ENCODE data around the gene SLC4A4.

The SLC4A4 gene

DNA sequence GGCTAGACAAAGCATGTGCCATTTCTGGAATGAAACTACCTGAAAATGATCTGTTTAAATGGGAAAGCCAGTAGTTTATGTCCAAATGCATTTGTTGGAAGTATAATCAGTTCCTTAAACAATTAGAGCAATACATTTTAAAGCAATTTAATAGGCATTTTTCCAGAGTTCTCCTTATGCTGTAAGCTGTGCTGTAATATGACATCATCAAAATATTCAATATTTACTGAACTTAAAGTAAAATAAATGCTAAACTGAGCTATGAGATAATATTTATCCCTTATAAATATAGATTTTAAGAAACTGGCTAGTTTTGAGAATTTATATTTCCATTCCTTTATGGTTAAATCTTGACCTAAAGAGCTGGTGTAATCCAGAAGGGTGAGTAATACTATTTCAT, 7.9 kb downstream of the SLC4A4 start:
- TF ChIP-seq, protein P1, sequence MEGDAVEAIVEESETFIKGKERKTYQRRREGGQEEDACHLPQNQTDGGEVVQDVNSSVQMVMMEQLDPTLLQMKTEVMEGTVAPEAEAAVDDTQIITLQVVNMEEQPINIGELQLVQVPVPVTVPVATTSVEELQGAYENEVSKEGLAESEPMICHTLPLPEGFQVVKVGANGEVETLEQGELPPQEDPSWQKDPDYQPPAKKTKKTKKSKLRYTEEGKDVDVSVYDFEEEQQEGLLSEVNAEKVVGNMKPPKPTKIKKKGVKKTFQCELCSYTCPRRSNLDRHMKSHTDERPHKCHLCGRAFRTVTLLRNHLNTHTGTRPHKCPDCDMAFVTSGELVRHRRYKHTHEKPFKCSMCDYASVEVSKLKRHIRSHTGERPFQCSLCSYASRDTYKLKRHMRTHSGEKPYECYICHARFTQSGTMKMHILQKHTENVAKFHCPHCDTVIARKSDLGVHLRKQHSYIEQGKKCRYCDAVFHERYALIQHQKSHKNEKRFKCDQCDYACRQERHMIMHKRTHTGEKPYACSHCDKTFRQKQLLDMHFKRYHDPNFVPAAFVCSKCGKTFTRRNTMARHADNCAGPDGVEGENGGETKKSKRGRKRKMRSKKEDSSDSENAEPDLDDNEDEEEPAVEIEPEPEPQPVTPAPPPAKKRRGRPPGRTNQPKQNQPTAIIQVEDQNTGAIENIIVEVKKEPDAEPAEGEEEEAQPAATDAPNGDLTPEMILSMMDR (IDR thresholded peaks at IDR 0.05; ENCODE audit: borderline replicate concordance, control extremely low read depth, extremely low read depth, insufficient read depth, missing control alignments): no peak
- DNase-seq (ENCODE audit: low spot score): no peak
- in situ Hi-C loops (cut with MboI; ENCODE audit: low sequenced_read_pairs, unreplicated experiment): no loop called here

DNA sequence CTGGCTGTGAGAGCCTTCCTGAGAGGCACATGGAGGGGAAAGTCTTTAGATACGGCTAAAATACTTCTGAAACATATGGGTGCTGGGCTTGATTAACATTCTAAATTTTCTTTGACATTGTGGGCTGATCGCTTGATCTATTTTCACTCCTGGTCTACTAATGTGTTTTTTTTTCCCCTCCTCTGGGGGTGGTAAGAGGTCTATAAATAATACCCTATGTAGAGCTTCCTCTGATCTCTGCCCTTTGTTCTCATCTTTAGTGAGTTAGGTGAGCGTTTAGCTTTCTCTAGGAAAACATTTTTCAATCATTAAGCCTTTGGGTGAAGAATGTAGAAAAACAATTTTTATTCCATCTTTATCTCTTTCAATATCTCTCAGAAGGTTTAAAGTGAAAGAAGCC, 9.8 kb downstream of the SLC4A4 start:
- DNase-seq (ENCODE audit: low spot score): no peak
- TF ChIP-seq, protein P1 (IDR thresholded peaks at IDR 0.05; ENCODE audit: borderline replicate concordance, control extremely low read depth, extremely low read depth, insufficient read depth, missing control alignments): no peak

DNA sequence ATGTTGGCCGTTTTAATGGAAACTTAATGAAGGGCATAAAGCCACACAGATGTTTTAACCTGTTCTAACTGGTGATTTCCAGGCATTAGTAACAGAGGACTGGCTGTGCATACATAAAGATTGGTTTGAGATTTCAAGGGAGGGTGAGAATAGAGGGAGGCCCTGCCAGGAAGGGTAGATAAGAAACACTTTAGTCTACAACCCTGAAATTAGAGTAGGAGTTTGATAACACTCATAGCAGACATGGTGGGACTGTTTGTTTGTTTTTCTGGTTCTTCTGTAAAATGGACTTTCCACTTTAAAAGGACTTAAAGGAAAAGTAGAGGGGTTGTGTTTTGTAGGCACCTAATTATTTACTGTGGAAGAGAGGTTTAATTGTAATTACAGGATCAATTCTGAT, 16.2 kb downstream of the SLC4A4 start:
- in situ Hi-C loops (cut with MboI; ENCODE audit: low sequenced_read_pairs, unreplicated experiment): no loop called here
- TF ChIP-seq, protein P1 (IDR thresholded peaks at IDR 0.05; ENCODE audit: borderline replicate concordance, control extremely low read depth, extremely low read depth, insufficient read depth, missing control alignments): no peak
- DNase-seq (ENCODE audit: low spot score): no peak

More for the DNA sequence above, 9.8 kb downstream of the SLC4A4 start:
- in situ Hi-C loops (cut with MboI; ENCODE audit: low sequenced_read_pairs, unreplicated experiment): no loop called here

DNA sequence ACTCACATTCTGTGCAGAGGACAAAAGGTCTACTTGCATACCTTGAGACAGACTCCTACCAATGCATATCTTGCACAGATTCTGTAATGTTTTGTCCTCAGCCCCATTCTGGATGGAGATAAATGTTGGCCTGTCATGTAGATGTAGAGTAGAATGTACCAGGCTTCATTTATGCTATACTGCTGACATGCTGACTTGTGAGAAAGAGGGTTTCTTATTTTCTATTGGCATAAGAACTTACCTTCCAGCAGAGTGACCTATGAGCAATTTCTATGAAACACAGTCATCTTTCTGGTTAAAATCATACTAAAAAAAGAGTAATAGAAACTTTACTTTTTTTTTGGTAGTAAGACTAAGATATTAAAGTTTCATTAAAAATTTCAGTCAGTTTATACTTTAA, 17.2 kb downstream of the SLC4A4 start:
- DNase-seq (ENCODE audit: low spot score): no peak
- in situ Hi-C loops (cut with MboI; ENCODE audit: low sequenced_read_pairs, unreplicated experiment): no loop called here
- TF ChIP-seq, protein P1 (IDR thresholded peaks at IDR 0.05; ENCODE audit: borderline replicate concordance, control extremely low read depth, extremely low read depth, insufficient read depth, missing control alignments): no peak

DNA sequence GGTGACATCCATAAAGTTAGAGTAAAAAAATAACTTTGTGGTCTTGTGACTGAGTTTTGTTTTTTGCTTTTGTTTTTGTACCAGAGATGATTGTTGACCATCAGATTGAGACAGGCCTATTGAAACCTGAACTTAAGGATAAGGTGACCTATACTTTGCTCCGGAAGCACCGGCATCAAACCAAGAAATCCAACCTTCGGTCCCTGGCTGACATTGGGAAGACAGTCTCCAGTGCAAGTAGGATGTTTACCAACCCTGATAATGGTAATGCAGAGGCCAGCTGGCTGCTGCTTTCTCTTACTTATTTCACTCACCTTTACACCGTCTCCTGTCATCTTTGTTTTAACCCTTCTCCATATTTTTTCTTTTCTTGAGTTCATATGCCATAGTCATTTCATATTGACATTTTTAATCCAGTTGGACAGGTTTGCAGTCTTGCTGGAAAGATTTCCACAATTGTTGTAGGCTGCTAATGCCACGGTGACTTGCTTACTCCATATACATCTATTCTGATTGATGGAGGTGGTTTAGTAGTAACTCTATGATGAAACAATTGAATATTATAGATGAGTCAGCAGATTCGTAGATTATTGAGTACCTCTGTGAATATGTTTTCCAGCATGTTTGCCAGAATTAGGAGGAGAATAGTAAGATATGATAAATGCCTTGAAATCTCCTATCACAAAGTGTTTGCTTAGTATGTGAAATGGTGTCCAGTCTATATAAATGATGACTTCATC, 18.3 kb downstream of the SLC4A4 start:
- TF ChIP-seq, protein P1 (IDR thresholded peaks at IDR 0.05; ENCODE audit: borderline replicate concordance, control extremely low read depth, extremely low read depth, insufficient read depth, missing control alignments): no peak
- in situ Hi-C loops (cut with MboI; ENCODE audit: low sequenced_read_pairs, unreplicated experiment): no loop called here
- DNase-seq (ENCODE audit: low spot score): no peak

DNA sequence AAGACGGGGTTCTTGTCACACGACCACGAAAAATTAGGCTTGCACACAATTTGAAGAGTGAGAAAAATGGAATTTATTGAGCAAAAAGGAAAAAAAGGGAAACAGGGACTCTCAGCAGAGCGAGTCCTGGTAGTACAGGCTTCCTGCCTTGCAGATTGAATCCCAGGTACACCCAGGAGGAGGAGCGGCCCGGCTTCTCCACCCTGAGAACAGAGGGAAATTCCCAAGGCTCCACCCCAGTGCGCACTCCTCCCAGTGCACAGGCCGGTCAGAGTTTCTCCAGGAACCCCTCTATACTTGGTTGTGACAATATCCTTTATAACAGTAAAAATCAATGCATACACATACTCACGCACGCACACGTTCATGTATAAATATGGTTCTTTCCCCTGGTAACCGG, 22.0 kb downstream of the SLC4A4 start:
- TF ChIP-seq, protein P1 (IDR thresholded peaks at IDR 0.05; ENCODE audit: borderline replicate concordance, control extremely low read depth, extremely low read depth, insufficient read depth, missing control alignments): no peak
- DNase-seq (ENCODE audit: low spot score): no peak

More for the DNA sequence above, 22.0 kb downstream of the SLC4A4 start:
- in situ Hi-C loops (cut with MboI; ENCODE audit: low sequenced_read_pairs, unreplicated experiment): no loop called here

Data from GM13976 (cell line).